Astrocyte of the hippocampus (primary cell): ENCODE measurements around the gene IL12RB2.
"Not testable (repeated sequence)": the region's sequence is repeated elsewhere in the genome, so short reads cannot be mapped to it uniquely, and the experiment has no call there.

Experiments used
- DNase-seq: peaks from one replicate; pipeline ENCODE4 v3.0.0; 2011; ENCODE audit warnings: low read depth, low spot score

IL12RB2 gene

GRCh38 chr1:67394548-67394947, 86.9 kb downstream of the IL12RB2 start:
- no peak for DNase-seq

DNA sequence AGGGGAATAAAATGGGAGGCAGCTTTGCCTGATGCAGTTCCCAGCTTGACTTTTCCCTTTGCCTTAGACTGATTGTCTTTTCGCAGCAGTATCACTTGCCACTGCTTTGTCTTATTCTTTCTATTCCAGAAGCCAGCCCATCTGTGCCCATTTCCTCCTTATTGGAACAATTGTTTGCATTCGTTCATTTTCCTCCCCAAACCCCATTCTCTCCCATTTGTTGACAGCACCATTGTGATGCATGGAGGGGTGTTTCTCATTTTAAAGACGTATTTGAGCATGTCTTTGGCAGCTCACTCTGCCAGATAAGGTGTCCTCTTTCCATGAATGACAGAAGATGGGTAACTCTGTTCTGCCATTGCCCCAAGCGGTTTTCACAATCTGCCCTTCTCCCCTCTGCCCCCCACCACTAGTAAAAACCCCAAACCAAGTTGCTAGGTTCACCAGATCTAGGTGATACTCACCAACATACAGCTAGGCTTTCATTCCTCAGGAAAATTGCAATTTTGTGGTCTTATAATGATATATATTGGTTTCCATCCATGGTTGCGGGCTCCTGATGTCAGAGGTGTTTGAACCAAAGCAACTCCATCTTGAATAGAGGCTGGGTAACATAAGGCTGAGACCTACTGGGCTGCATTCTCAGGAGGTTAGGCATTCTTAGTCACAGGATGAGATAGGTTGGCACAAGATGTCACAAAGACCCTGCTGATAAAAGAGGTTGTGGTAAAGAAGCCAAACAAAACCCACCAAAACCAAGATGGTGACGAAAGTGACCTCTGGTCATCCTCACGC, 91.7 kb downstream of the IL12RB2 start:
- DNase-seq = no peak

DNA sequence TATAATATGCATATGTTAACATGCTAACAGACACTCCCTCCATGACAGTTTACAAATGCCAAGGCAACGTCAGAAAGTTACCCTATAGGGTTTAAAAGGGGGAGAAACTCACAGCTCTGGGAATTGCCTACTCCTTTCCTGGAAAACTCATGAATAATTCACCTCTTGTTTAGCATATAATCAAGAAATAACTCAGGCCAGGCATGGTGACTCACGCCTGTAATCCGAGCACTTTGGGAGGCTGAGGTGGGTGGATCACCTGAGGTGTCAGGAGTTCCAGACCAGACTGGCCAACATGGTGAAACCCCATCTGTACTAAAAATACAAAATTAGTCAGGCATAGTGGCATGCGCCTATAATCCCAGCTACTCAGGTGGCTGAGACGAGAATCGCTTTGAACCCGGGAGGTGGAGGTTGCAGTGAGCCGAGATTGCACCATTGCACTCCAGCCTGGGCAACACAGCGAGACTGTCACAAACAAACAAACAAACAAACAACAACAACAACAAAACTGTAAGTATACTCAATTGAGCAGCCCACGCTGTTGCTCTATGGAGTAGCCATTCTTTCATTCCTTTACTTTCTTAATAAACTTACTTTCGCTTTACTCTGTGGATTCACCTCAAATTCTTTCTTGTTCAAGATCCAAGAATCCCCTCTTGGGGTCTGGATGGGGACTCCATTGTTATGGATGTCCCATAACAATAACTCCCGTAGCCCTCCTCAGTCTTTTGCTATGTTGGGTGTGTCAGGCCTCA, 92.5 kb downstream of the IL12RB2 start:
- peak; percentile 82 for DNase-seq

DNA sequence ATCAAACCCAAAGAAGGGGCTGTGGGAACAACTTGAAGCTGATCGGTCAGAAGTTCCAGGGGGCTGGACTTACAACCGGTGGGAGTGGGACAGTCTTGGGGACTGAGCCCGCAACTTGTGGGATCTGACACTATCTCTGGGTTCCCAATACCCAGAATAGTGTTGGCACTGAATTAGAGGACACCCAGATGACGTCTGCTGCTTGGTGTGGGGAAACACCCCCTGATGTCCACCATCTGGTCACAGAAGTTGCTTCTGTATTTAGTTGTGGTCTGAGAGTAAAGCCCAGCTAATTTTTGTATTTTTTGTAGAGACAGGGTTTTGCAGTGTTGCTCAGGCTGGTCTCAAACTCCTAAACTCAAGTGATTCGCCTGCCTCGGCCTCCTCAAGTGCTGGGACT, 93.8 kb downstream of the IL12RB2 start:
- no peak for DNase-seq

GRCh38 chr1:67404212-67404620, 96.5 kb downstream of the IL12RB2 start:
- DNase-seq = no peak

GRCh38 chr1:67405473-67406245, 98.0 kb downstream of the IL12RB2 start:
- DNase-seq = no peak

GRCh38 chr1:67407498-67407897, 99.8 kb downstream of the IL12RB2 start:
- DNase-seq = no peak

- DNase-seq = no peak
These were observed 100.5 kb downstream of the IL12RB2 start for GRCh38 chr1:67408148-67408547.

- not testable (repeated sequence) for DNase-seq
These were observed 105.4 kb downstream of the IL12RB2 start for GRCh38 chr1:67413101-67413500.

GRCh38 chr1:67414574-67414973, 106.9 kb downstream of the IL12RB2 start:
- no peak for DNase-seq

DNA sequence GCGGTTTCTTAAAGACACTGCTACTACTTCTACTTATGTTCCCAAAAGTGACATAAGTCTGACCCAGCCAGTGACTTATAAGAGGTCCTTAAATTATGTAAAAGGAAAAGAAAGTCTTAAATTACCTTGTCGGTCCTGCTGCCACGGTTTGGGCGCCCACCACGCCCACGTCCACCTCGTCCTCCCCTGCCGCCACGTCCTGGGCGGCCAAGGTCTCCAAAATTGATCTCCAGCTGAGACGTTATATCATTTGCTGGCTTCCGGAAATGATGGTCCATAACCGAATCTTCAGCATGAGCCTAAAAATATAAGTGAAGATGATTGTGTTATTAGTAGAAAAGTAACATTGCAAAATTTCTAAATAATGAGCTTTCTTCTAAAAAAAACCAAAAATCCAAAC, 107.4 kb downstream of the IL12RB2 start:
- no peak for DNase-seq

DNA sequence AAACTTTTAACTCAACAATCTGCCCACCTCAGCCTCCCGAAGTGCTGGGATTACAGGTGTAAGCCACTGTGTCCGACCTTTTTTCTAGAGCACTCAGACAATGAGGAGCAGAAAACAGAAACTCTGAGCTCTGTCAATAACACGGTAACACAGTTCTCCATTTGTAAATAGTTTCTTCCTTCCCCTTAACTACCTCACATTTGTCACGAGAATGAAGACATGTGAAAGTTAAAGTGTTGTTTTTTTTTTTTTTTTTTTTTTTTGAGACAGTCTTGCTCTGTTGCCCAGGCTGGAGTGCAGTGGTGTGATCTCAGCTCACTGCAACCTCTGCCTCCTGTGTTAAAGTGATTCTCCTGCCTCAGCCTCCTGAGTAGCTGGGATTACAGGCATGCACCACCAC, 110.1 kb downstream of the IL12RB2 start:
- not testable (repeated sequence) for DNase-seq

GRCh38 chr1:67418839-67419586, 111.3 kb downstream of the IL12RB2 start:
- no peak for DNase-seq

DNA sequence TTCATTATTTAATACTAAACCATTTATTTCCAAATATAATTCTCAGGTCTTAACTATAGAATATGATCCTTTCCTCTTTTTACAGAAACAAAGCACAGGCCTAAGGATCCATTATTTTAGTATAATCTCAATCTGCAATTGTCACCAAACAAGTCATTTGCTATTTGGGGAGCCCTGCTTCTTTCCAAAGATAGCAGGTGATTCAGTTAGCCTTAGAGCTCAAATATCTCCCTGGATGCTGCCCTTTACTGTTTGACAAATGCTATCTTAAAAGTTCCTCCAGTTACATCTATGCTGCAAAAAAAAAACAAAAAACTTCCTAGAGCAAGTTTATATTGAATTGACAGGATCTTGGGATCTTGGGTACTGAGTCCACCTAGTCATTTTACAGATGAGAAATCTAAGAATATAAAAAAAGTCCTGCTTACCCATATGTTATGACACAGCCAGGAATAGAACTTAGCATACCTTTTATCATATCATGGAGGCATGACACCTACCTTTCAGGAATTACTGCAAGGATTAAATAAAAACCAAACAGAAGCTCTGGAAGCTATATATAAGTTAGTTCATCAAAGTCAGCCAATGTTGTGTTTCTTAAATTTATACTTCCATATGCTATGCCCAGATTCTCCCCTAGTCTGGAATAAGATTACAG, 113.3 kb downstream of the IL12RB2 start:
- no peak for DNase-seq

DNA sequence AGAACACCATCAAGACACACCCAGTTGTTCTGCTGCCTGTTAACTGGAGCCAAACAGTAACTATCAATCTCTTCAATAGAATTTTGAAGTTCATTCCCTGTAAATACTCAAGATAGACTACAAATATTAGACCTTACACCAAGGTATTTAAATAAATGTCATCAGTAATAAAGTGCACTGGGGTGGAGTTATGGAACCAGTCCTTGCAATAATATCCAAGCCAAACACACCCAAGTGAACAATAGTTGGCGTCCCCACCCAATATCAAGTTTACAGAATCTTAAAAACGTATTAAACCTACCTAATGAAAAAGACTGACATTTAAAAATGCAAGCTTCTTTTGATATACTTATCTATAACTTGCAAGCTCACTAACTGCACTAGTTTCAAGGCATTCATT, 119.8 kb downstream of the IL12RB2 start:
- DNase-seq = no peak

- DNase-seq = no peak
These were observed 120.3 kb downstream of the IL12RB2 start for GRCh38 chr1:67427947-67428346.

DNA sequence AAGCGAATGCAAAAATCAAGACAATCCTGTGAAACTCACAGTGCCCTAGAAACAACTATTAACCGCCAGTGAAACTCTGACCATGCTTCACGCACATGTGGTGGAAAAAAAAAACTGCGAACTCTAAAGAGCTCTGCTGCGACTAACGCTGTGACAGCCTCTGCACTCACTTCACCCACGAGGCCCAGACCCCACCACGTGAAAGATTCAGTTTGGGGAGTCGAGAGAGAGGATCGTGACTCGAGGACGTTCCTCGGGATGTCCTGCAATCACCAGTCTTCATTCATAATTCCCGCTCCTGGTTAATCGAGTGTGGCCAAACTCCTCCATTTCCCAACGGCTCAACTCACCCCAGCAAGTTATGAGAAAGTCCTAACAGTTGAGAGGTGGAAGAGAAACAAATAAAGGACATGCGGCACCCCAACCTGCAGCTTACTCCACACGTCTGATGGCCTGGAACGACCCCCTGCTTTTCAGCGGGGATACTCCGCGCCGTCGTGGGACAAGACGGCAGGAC, 121.4 kb downstream of the IL12RB2 start:
- DNase-seq = peak; percentile 31

DNA sequence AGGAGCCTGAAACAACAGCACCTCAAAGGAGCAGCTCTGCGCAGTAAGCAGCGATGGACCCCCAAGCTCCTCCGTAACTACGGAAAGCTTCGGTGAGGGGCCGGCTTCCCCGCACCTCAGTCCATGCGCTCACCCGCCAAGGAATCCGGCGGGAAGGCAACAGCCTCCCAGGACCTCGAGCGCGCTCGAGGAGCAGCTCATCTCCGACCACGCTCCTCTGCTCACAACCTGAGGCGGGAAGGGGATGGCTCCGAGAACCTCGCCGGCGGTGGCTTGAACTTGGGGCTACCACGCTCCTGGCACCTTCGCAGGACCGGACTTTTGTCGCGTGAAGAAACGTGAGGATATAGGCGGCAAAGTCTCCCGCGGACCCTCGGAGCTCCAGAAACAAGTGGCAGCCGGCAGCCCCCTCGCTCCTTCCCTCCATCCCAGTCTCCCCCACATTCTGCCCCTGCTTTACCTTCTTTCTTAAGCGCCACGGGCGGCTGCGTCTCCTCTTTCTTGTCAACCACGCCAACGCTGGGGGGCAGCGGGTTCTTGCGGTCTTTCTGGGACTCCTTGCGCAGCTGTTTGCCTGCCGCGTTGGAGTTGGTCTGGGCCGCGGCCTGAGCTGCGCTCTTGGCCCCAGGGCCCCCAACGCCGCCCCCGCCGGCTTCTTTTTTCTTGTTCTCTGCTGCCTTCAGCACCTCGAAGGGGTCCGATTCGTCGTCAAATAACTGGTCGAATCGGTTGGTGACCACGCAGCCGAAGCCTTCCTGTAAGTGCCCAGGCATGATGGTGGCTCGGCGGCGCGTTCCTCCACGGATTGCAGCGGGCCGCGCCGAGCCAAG, 122.1 kb downstream of the IL12RB2 start:
- DNase-seq = peak; percentile 53

GRCh38 chr1:67430358-67431155, 122.9 kb downstream of the IL12RB2 start, which contains the start of gene SERBP1:
Gene SERBP1 (minus strand): TSS chr1:67430402. CDS start chr1:67430300, 102 bp downstream.
- peak; percentile 99 for DNase-seq
